DND-41 (cell line): Measurements from ENCODE around the gene NHLRC4.

Source experiments
- ATAC-seq: fragments of 200-7000 bp; cut with Tn5 transposase; 3 replicates; pipeline ENCODE4 v1.9.1; 2021; ENCODE audit warnings: low read depth; ENCODE audit not compliant: insufficient read depth
- DNase-seq: peaks from one replicate; pipeline ENCODE4 v3.0.0-alpha.2; 2020
- H2AFZ ChIP-seq: 2 replicates; pipeline ENCODE4 v1.6.0; 2012; ENCODE audit warnings: low read depth, low read length
- H3K27ac ChIP-seq: 2 replicates; pipeline ENCODE4 v1.5.1; 2012; ENCODE audit warnings: low read length, inconsistent platforms
- H3K27me3 ChIP-seq: fragments of 200-600 bp; sonication (generic); 2 replicates; pipeline ENCODE4 v1.6.0; 2012; ENCODE audit warnings: low read length, mild to moderate bottlenecking, inconsistent platforms; ENCODE audit not compliant: insufficient read depth, poor library complexity
- H3K36me3 ChIP-seq: 2 replicates; pipeline ENCODE4 v1.5.1; 2012; ENCODE audit warnings: low read length, inconsistent platforms; ENCODE audit not compliant: insufficient read depth
- H3K4me1 ChIP-seq: 2 replicates; pipeline ENCODE4 v1.5.1; 2012; ENCODE audit warnings: mild to moderate bottlenecking, low read length; ENCODE audit not compliant: insufficient read depth
- H3K4me2 ChIP-seq: 2 replicates; pipeline ENCODE4 v1.6.0; 2012; ENCODE audit warnings: mild to moderate bottlenecking, moderate library complexity, low read length, inconsistent platforms; ENCODE audit not compliant: insufficient read depth
- H3K4me3 ChIP-seq, 2 experiments: fragments of 200-600 bp in 1 of 2; shearing (Covaris generic) in 1 of 2; 2 replicates each; pipeline ENCODE4 v1.5.1; 2012 to 2016; ENCODE audit warnings: inconsistent platforms in 2 of 2, low read length in 2 of 2, mild to moderate bottlenecking in 2 of 2, low read depth in 1 of 2, moderate library complexity in 1 of 2
- H3K79me2 ChIP-seq: 2 replicates; pipeline ENCODE4 v1.6.0; 2012; ENCODE audit warnings: low read length, inconsistent platforms; ENCODE audit not compliant: insufficient read depth
- H3K9ac ChIP-seq: 2 replicates; pipeline ENCODE4 v1.6.0; 2012; ENCODE audit warnings: low read depth, mild to moderate bottlenecking, inconsistent platforms, low read length, moderate library complexity
- H3K9me3 ChIP-seq: 2 replicates; pipeline ENCODE4 v1.5.1; 2012; ENCODE audit warnings: low read length, moderate library complexity, mild to moderate bottlenecking, inconsistent platforms; ENCODE audit not compliant: insufficient read depth, severe bottlenecking
- H4K20me1 ChIP-seq: 2 replicates; pipeline ENCODE4 v1.6.0; 2012; ENCODE audit warnings: low read length; ENCODE audit not compliant: insufficient read depth
- CTCF ChIP-seq: IDR thresholded peaks from 2 replicates; pipeline ENCODE4 v1.5.1; 2012; ENCODE audit warnings: borderline replicate concordance, low read length, moderate library complexity, mild to moderate bottlenecking; ENCODE audit not compliant: poor library complexity, severe bottlenecking; ENCODE audit errors: extremely low read depth
- EZH2 ChIP-seq: IDR thresholded peaks from 3 replicates; pipeline ENCODE4 v1.6.1; 2012; ENCODE audit warnings: borderline replicate concordance, low read depth, mild to moderate bottlenecking, moderate library complexity, low read length, inconsistent platforms; ENCODE audit not compliant: severe bottlenecking

NHLRC4 gene

GRCh38 chr16:572865-573650 is 6.3 kb downstream of the NHLRC4 start:
- ATAC-seq (no peak), DNase-seq (no peak)
- Histone ChIP-seq H3K27ac (no peak overlapping the region), H3K4me3 (no peak overlapping the region), H3K79me2 (peaks cover 43% of the 10 kb centered on the region), H3K4me1 (peaks cover 31% of the 10 kb centered on the region), H3K27me3 (no peaks in the 10 kb centered on the region), H3K9me3 (no peaks in the 10 kb centered on the region), H3K4me2 (no peak overlapping the region), H3K36me3 (peaks cover 40% of the 10 kb centered on the region), H3K9ac (no peak overlapping the region), H4K20me1 (peaks cover 30% of the 10 kb centered on the region), H2AFZ (no peak overlapping the region)
- no peak for TF ChIP-seq EZH2
- TF ChIP-seq CTCF, result no peak

GRCh38 chr16:574021-574760 is 7.4 kb downstream of the NHLRC4 start:
- Histone ChIP-seq H3K4me1 (peaks cover 19% of the 10 kb centered on the region), H3K36me3 (peaks cover 47% of the 10 kb centered on the region), H3K9ac (no peak overlapping the region), H3K4me3 (no peak overlapping the region), H3K79me2 (peaks cover 39% of the 10 kb centered on the region), H2AFZ (no peak overlapping the region), H4K20me1 (peaks cover 32% of the 10 kb centered on the region), H3K27me3 (no peaks in the 10 kb centered on the region), H3K4me2 (no peak overlapping the region), H3K9me3 (no peaks in the 10 kb centered on the region), H3K27ac (no peak overlapping the region)
- DNase-seq, result no peak
- ATAC-seq, result no peak
- TF ChIP-seq EZH2 (no peak), CTCF (no peak)

- DNase-seq (no peak), ATAC-seq (no peak)
- Histone ChIP-seq H3K4me3 (no peak overlapping the region), H3K27ac (no peak overlapping the region), H3K4me2 (no peak overlapping the region), H2AFZ (no peak overlapping the region), H3K36me3 (peaks cover 56% of the 10 kb centered on the region), H3K9me3 (no peaks in the 10 kb centered on the region), H3K4me1 (peaks cover 15% of the 10 kb centered on the region), H4K20me1 (peaks cover 32% of the 10 kb centered on the region), H3K79me2 (peaks cover 26% of the 10 kb centered on the region), H3K9ac (no peak overlapping the region), H3K27me3 (no peaks in the 10 kb centered on the region)
- TF ChIP-seq CTCF (no peak), EZH2 (no peak)
These were observed 8.8 kb downstream of the NHLRC4 start for GRCh38 chr16:575354-576196.
